Retinal pigment epithelial cell (primary cell): ENCODE measurements around the gene C2orf74.
"Not testable (repeated sequence)": the region's sequence is repeated elsewhere in the genome, so short reads cannot be mapped to it uniquely, and the experiment has no call there.

Experiments used
- DNase-seq: peaks from one replicate; pipeline ENCODE4 v3.0.0-alpha.2; 2010; ENCODE audit warnings: low read depth
- H3K4me3 ChIP-seq: 2 replicates; pipeline ENCODE4 v1.5.1; 2011; ENCODE audit warnings: mild to moderate bottlenecking, low read length, control low read depth, moderate library complexity
- TF ChIP-seq, protein P1 (sequence below): conservative IDR thresholded peaks from 2 replicates; pipeline ENCODE4 v1.5.1; 2011; ENCODE audit warnings: low read depth, low read length, control low read depth, inconsistent platforms

Gene C2orf74

DNA sequence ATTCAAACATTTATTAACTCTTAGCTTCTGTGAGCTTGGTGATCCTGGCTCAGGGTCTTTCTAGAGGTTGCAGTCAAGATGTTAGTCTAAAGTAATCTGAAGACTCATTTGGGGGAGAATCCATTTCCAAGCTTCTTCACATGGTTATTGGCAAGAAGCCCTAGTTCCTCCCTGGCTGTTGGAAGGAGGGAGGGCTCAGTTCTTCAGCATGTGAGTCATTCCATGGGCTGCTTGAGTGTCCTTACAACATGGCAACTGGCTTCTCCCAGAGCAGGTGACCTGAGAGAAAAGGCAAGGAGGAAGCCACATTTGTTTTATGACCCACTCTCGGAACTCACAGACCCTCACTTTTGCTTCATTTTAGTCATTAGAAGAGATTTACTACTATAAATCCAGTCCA lies 10.6 kb upstream of the C2orf74 start:
- no peak for DNase-seq
- TF ChIP-seq, protein P1, sequence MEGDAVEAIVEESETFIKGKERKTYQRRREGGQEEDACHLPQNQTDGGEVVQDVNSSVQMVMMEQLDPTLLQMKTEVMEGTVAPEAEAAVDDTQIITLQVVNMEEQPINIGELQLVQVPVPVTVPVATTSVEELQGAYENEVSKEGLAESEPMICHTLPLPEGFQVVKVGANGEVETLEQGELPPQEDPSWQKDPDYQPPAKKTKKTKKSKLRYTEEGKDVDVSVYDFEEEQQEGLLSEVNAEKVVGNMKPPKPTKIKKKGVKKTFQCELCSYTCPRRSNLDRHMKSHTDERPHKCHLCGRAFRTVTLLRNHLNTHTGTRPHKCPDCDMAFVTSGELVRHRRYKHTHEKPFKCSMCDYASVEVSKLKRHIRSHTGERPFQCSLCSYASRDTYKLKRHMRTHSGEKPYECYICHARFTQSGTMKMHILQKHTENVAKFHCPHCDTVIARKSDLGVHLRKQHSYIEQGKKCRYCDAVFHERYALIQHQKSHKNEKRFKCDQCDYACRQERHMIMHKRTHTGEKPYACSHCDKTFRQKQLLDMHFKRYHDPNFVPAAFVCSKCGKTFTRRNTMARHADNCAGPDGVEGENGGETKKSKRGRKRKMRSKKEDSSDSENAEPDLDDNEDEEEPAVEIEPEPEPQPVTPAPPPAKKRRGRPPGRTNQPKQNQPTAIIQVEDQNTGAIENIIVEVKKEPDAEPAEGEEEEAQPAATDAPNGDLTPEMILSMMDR: no peak
- no peak overlapping the region for H3K4me3 ChIP-seq

DNA sequence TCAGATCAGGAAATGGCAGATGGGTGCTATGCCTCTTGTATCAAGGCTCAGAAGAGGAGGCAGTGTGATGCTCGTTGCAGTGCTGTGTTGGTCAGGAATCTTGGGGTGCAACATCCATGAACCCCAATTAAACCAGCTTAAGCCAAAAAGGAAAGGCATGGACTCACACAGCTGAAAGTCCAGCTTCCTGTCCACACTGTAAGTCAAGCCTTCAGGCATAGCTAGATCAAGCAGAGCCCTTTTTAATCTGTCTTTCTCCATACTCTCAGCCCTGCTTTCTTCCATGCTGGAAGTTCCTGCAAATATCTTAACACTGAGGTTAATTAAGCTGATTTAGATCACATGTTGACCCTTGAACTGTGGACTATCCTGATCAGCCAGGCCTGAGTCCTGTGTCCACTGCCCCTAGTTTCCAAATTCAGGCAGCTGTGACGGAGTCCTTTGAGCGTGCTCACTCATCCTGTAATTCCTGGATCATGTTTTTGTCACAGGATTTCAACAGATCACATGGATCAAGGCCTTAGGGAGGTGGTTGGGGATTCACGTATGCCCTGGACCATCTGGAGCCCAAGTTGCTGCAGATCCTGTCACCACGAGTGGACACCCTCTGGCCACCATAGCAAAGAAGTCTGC lies 4.5 kb upstream of the C2orf74 start:
- DNase-seq: no peak
- TF ChIP-seq, protein P1: no peak

DNA sequence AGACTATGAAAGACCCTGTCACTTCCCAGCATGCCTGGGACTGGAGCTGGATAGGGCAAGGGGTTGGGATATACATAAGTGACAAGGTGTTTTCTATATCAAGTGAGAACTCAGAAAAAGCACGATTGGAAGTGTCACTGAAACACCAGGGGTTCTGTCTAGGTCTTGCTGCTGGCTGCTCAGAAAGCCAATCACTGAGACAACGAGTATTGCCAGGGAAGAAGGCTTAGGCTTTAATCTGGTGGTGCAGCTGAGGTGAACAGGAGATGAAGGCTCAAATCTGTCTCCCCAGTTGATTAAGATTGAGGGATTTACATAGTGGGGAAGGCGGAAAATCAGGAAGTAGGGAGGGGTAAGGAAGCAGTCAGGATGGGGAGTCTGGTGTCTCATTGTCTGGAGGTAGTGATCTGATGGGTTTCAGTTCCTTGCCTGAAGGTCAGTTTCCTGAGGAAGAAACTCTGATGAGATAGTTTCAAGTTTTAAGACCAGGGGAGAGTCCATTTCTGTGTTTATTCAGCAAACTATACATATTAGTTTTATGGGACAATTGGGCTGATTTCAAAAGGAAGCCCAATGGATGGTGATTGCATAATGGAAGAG lies 3.5 kb upstream of the C2orf74 start:
- no peak overlapping the region for H3K4me3 ChIP-seq
- DNase-seq: no peak
- TF ChIP-seq, protein P1: no peak

More for the DNA sequence above, 4.5 kb upstream of the C2orf74 start:
- H3K4me3 ChIP-seq: no peak overlapping the region

DNA sequence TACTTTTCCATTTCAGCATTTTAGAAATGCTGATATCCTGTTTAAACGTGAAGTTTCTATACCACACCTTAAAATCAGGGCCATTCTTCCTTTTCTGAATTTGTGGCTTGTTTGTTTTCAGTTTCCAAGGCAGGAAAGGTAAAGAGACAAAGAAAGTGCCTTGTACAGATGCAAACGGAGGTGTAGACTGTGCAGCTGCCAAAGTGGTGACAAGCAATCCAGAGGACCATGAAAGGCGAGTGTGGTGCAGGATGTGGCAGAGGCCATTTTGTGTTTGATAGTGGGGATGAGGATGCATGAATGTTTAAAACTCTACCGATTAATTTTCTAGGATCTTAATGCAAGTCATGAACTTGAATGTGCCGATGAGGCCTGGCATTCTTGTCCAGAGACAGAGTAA lies 733 bp downstream of the C2orf74 start:
- no peak overlapping the region for H3K4me3 ChIP-seq
- TF ChIP-seq, protein P1: no peak
- DNase-seq: no peak

DNA sequence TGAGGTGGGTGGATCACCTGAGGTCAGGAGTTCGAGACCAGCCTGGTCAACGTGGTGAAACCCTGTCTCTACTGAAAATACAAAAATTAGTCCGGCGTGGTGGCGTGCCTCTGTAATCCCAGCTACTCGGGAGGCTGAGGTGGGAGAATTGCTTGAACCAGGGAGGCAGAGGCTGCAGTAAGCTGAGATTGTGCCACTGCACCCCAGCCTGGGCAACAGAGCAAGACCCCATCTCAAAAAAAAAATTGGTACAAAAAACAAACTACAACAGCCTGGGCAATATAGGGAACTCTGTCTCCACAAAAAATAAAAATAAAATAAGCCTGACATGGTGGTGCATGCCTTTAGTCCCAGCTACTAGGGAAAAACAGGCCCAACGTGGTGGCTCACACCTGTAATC lies 3.1 kb downstream of the C2orf74 start:
- not testable (repeated sequence) for H3K4me3 ChIP-seq, DNase-seq

DNA sequence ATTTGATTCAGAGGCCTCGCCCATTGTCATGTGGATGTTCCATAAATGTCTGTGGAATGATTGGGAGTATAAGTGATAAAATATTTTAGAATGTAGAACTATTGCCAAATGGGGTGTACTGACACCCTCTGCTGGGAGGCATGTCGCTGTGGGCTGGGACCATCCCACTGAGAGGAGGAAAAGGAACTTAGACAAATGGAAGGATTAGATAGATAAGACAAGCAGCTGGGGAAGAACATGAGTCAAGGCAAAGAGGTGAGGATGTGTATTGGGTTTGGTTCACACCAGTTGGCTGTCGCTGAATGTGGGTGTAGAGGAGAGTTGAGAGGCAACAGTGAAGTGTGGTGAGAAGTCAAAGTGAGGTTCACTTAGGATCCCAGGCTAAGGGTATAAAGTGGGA lies 4.0 kb downstream of the C2orf74 start:
- DNase-seq: no peak
- TF ChIP-seq, protein P1: no peak
- no peak overlapping the region for H3K4me3 ChIP-seq

DNA sequence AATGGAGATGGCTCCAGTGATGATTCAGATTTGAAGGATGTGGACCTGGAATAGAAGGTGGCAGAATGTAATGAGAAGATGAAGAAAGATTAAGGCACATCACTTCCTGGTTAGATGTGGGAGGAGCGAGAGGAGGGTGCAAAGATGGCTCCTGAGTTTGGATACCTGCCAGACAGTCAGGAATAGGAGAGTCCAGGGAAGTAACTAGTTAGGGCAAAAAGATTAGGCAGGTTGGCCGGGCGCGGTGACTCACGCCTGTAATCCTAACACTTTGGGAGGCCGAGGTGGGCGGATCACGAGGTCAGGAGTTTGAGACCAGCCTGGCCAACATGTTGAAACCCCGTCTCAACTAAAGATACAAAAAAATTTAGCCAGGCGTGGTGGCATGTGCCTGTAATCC lies 5.6 kb downstream of the C2orf74 start:
- TF ChIP-seq, protein P1: no peak
- H3K4me3 ChIP-seq: no peak overlapping the region
- DNase-seq: no peak
